HG02571 (cell line): ENCODE data around the gene TAOK3.

Experiments
- ATAC-seq: cut with Tn5 transposase; IDR thresholded peaks from one replicate; pipeline ENCODE4 v1.9.1; 2021; ENCODE audit warnings: mild to moderate bottlenecking, moderate library complexity; ENCODE audit not compliant: unreplicated experiment

Gene TAOK3

DNA sequence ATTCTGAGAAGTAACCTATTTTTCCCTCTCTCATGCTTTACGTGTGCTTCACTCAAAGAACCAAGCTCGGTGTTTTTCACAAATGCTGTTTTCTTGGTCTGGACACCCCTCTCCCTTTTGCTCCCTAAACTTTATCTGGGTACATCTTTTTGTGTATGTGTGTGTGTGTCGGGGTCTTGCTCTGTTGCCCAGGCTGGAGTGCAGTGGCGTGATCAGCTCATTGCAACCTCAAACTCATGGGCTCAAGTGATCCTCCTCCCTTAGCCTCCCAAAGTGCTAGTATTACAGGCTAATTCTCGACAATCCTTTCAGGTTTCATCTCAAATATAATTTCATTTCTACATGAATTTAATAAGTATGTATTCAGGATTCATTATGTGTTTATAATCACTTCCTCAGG is 153.6 kb downstream of the TAOK3 start:
- ATAC-seq, result no peak

DNA sequence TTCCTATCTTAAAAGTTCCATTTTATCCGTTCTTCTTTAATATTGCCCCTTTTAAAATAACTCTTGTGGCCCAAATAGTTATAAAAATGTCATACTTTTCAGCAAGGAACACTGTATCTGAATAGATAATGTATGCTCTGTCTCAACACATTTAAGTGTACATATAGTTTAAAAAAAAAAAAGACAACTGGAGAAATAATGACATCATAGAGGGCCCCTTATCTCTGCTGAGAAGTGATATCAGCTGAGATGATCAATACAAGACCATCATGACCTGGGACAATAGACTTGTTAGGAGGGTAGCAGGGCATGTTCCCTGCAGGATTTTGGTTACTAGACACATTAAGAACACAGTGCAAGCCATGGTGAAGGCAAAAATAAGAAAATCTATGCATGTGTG is 159.3 kb downstream of the TAOK3 start:
- no peak for ATAC-seq

DNA sequence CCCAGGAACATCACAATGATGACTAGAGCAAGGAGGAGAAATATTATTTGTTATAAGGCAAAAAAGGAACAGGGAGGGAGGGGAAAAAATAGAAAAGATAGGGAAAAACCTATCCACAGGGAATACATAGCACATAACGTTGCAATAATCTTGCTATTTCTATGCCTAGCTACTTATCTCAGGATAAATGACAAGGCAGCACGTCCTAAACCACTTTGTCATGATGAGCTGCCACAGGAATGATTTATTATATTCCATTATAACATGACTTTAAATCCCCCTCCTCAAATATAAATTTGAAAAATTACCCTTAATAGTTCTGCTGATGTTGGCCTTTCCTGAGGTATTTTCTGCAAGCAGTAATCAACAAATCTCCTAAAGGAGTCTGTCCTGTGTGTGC is 160.1 kb downstream of the TAOK3 start:
- ATAC-seq, result no peak

DNA sequence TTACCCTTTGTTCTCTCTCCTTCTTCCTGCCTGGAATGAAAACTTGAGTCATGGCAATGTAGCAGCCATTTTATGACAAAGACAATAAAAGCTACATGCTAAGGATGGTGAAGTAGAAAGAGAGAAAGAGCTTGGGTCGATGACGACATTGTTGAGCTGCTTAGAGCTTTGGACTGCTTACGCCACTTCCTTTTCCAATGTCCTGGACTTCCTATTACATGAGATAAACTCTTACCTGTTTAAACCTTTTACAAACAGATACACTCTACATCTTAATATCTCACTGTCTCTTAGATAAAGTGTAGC is 166.6 kb downstream of the TAOK3 start:
- no peak for ATAC-seq

DNA sequence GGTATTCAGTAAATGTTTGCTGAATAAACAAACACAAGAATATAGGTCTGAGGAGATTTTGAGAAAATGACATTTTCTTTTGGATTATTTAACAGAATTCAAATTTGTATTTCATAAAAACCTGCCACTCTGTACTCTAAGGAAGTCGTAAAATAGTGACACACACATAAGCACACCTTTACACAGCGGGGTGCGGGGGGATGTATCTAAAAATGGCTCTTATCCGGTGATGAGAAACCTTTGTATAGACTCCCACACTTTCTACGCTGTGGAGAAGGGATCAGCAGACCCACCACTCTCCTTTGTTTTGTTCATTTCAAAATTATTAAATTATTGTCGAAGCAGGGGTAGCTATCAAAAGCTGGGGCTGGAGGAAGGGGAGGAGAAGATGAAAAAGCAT is 178.7 kb downstream of the TAOK3 start:
- no peak for ATAC-seq

DNA sequence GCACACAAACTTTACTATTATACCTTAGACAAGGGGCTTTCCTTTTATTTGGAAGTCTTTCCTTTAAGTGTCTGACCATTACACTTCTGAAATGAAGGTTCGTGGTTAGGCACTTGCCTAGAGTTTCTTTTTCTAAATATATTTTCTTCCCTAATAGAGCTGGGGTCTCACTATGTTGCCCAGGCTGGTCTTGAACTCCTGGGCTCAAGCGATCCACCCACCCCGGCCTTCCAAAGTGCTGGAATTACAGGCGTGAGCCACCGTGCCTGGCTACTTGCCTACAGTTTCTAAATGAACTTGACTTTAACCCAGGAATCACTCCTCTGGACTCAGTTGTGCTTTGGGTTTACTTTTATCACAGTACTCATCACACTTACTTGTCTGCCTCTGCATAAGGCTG is 179.2 kb downstream of the TAOK3 start:
- no peak for ATAC-seq

DNA sequence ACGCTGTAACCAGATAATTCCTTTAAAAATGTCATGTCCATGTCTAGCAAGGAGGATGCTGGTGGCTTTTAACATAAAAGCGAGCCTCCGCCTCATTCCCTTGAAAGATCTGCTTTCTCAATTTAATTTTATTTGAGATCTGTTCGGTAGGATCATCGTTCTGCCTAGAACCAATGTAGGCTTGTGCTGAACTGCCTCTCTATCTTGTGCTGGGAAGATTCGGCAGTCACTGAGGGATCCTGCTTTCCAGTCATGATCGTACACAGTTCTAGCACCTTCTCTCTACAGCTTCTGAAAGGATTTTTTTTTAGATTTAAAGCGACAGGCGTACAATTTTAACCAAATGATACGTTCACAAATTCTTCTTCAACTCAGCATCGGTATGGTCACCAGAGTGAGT is 182.4 kb downstream of the TAOK3 start:
- no peak for ATAC-seq

DNA sequence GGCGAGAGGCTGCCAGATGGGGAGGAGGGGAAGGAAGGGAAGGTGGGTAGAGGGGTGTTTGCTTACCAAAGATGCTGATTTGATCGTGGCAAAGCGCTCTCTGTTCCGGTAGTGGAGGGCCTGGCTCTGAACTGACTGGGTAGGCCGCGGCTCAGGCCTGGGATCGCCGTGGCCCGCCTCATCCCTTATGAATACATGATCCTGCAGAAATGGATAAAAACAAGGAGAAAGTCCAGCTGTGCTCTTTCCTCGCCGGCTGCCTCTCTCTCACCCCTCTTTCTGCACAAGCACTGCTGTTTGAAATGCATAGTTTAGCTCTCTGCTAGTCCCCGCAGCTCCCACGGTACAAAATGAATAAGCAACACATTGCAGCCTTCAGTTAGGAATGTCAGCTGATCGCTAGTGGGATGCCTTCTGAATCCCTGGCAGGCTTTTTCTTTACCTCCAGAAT is 182.9 kb downstream of the TAOK3 start:
- ATAC-seq, result no peak

DNA sequence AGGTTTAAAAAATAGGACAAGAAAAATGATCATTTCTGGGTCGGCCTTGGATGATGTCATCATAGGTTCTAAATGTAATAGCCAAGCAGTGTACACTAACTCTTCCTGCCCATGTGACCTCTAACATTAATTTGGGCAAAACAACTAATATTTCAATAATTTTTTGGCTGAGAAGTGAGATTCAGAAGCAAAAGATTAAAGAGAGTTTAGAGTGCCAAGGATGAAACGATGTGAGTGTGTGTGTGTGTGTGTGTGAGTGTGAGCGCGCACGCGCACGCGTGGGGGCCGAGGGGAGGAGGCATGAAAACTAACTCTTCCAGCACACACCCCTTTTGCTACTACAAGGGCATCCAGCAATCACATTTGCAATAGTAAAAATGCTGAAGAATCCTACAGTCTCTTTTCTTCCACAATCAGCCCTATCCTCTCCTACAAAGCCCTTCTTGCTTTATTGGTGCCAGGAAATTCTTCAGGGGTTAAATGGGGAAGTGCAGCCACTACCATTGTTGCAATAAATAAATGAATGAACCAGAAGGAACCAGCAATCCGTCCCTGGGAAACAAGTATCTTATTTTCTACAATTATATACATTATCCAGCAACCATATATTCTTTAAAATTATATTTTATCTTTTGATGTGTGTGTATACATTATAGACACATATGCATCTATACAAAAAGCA is 183.9 kb downstream of the TAOK3 start:
- no peak for ATAC-seq

DNA sequence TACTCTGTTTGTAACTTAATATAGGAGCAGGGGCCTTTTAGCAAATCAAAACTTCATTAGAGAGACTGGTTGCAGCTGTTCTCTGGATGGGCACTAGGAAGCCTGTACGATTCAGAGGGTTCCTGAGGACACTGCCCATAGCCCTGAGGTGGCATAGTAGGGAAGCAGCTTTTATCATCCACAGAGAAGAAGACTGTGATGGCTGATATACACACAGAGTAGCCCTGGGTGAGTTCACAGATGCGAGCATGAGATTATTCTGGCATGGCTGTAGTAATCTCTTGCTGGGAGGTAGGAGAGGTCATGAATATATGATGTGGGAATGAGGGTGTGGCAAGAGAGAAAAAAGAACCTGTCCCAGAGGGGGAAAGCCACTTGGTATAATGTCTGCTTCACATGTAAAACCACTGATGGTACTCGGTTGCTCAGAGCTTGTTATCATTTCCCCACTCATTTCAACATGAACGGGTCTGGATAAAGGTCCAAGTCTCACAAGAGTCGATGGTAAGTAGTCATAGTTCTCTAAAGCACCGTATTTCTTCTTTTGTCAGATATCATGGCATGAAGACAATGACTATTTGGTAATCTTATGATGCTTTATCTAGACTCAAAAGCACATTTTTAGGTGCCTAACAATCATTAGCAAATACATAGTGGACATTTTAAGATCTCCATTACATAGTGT is 184.8 kb downstream of the TAOK3 start:
- no peak for ATAC-seq

DNA sequence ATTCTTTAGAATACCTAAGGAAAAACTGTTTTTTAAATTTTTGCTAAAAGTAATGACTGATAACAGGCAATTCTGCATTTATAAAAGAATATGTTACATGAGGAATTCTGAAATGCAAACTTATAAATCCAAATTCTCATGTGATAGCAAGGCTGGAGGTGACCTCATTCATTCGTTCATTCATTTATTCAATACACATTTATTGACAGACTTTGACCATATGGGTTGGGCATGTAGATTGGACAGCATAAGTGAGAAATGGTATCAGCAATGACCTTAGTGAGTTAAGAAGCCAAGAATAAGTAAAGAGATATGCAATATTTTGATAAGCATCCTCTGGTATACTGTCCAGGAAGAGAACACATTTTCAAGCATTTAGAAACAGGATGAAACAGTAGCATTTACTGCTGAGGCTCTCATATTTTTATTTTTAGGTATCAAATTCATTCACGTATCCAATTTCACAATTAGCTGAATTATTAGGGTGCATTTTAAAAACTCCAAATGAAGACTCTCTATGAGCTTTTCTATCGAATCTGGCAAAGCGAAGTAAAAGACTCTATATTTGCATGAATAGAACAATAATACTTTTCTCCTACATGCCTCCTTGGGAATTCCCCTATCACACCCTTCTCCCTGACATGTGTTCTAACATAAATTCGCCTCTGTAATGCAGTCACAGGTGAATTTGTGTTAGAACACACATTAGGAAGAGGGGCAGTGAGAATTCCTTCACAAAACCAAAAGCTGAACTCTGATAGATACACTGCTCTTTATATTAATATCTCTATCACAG is 186.9 kb downstream of the TAOK3 start:
- no peak for ATAC-seq

DNA sequence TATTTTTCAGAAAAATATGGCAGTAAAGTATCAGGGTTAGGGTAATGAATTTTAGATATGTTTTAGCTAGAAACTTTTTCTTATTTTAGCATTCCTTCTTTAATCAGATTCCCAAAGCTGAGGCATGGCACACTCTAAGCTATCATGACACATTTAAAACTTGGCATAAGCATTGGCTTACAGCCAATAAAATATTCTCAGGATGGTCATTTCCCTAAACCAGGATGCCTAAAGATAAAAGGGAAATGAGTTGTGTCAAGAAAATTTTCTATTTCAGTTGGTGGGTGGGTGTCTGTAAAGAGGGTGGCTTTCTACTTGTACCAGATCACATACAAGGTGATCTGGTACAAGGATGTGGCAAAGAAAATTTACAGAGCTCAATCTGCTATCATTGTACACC is 189.0 kb downstream of the TAOK3 start:
- ATAC-seq, result no peak

DNA sequence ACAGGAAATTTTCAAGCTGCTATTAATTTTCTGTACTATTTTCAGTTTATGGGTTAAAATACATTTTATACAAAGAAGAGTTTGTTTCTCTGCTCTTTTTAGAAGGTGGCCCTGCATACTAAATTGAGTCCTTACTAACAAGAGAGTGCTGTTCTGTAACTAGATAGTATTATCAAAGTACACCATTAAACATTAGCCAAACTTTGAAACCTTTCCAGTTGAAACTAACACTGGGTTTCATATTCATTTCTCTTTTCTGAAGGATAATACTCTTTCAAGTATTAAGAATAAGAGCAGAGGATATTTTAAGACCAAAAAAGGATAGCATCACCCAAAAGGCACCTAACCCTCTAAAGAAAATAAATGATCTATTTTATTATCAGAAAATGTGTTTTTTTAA is 189.6 kb downstream of the TAOK3 start:
- no peak for ATAC-seq

DNA sequence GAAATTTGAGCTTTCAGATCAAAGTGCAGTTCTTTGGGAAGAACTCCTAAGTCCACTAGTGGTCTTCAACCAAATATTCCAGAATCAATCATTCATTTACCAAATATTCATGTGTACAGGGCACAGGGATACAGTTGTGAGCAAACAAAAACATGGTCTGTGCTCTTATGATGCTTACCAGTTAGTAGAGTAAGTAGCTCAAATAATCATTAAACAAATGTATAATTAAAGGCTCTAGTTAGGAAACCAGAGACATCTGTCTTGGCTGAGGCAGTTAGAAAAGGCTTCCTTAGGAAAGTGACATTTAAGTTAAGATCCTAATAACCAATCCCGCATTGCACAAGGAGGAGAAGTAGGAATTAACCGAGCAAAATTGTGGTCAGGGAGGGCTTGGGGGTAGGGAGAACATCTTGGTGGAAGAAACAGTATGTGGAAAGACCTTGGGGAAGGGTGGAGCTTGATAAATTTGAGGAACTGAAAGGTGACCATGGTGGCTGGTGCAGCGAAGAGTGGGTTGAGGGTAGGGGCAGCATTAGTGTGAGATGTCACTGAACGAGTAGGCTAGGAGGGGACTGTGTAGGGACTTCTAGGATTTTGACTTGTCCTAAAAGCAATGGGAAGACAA is 196.8 kb downstream of the TAOK3 start:
- ATAC-seq, result no peak

DNA sequence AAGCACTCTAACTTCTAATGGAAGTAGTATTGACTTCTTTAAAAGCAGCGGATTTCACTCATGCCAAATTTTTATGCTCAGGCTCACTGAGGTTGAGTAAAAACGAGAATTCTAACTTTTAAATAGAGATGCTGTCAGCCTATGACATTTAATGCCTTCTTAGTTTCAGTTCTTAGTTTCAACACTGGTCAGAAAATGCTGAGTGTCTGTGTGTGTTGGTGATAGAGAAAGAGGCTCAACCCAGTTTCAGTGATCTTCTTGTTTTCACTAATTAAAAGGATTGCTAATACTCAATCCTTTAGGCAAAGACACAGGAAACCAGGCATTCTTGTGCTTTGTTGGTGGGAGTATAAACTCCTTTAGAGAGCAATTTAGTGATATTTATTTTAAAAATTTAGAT is 205.8 kb downstream of the TAOK3 start:
- ATAC-seq, result peak; percentile 97

DNA sequence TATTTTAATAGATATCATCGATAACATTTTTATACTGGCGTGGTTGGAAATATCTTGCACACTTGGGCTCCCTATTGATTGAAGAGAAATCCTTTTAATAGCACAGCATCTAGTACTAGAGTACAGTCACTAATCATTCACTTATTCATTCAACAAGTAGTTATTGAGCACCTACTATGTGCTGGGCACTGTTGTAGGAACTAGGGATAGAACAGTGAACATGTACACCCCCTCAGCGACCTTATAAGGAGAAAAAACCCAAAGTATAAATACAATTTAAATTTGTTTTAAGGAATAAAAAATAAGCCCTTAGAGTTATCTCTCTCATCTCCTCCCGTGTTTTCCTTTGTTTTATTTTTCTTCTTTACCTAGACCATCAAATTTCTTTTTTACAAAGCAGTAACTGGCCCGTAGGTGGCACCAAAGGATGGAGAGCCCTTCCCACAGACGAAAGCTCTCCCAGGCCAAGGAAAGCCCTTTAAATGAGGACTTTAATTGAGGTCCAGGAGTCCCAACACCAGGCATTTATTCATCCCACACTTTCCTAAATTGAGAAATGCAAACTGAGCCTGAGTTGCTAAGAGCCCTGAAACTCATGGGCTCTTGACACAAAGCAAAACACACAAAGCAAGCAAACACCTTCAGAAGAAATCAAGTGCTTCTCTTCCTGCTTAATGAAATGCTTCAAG is 207.8 kb downstream of the TAOK3 start:
- ATAC-seq, result no peak

DNA sequence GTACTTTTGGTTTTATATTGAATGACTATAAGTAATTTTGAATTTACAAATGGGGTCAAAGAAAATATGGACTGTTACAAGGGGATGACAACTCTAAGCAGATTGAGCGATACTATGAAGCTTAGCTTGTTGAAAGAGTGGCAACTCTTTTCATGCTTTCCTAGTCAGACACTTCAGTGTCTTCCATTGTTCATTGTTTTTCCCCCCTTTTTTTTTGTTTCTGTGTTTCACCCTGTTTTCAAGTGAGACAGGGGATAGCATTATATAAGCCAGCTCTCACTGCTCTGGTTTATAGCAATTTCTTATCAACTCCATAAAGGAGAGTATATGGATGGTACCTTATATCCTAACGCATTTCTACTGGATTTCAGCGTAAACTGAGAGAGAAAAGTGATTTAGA is 212.2 kb downstream of the TAOK3 start:
- no peak for ATAC-seq

DNA sequence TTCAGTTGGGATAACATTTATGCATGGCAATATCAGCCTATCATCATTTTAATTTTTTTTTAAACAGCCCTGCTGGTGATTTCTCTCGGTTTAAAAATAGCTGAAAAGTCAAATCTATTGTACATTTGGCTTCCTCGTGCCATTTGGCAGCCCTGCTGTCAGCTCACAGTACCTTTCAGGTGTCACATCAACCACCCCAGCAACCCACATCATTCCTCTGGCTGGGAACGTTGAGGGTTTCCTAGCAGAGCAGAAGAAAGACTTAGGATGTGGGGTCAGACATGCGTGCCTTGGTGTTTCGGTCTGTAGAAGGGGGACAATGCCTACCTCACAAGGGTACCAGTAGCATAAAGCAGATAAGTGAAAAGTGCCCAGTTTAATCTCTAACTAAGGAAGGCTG is 221.0 kb downstream of the TAOK3 start:
- no peak for ATAC-seq

DNA sequence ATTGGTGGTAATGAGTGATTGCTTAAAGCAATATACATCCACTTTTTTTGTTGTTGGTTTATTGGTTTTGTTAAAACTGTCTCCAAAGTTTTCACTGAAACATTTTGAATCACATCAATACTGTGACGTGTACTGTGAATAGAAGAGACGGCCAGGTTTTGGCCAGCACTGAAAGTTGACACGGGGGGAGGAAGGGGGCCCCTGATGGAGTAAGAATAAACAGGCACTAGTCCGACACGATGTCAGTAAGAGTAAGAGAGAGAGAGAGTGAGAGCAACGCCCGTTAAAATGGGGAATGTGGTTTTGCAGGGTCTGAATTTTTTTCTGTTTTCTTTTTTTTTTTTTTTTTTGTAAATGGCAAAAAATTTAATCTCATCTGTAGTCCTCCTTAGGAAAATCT is 222.1 kb downstream of the TAOK3 start:
- no peak for ATAC-seq

DNA sequence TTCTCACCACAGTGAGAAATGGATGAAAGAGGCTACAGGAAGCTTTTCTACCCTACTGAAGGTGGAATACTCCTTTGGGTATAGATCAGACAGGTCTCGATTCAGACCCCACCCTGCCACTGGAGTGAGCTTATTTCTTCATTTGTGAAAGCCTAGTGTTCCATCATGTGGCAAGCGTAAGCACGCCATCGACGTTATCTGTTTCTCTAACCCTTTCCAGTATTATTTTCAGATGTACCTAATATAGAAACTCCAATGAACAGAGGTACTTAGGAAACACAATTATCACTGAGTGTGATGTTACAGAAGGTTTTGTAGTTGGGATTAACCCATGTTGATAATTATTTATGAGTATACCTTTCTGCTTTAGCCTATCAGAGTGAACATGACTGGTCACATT is 224.4 kb downstream of the TAOK3 start:
- ATAC-seq, result no peak

DNA sequence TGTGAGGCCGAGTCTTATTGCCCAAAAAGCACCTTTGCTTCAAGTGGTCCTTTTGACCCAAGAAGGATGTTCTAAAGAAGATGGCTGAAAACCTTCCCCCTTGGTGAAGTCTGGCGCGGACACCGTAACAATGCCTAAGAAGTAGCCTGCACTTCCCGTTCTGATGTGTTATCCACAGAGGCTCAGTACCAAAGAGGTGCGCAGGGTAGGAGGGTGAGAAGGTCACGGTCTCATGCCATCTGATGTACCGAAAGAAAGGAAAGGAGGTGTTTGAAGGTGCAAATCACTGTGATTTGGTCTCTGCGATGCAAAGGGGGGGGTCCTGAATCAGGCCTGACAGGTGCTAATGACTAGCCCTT is 226.9 kb downstream of the TAOK3 start:
- ATAC-seq, result no peak
